Measurements from ENCODE around the gene MOB3A.
A peak's percentile ranks its signal among the peaks of the same experiment; 100 is the strongest.

The MOB3A gene

GRCh38 chr19:2089001-2089711 lies 7.0 kb downstream of the MOB3A start:
- POLR2A ChIA-PET = no interaction called here
- H3K27ac ChIP-seq (ENCODE audit: extremely low read depth, low read depth, low read length) = peak overlapping the region; percentile 43
- TF ChIP-seq ZNF169 (tag by site-specific recombination; IDR thresholded peaks at IDR 0.05) (no peak), ZIC2 (tag by site-specific recombination; IDR thresholded peaks at IDR 0.05) (0 out of 2 replicates have a peak, but pooled peaks have one; percentile 10), ZBTB10 (tag by site-specific recombination; IDR thresholded peaks at IDR 0.05) (0 out of 2 replicates have a peak, but pooled peaks have one; percentile 26), ZBTB20 (tag by site-specific recombination; IDR thresholded peaks at IDR 0.05) (peak; percentile 29; the same call in 1 of the 2 replicates), OSR2 (tag by site-specific recombination; IDR thresholded peaks at IDR 0.05) (0 out of 2 replicates have a peak, but pooled peaks have one; percentile 12), PATZ1 (tag by site-specific recombination; IDR thresholded peaks at IDR 0.05) (0 out of 2 replicates have a peak, but pooled peaks have one; percentile 14), ZNF747 (tag by site-specific recombination; IDR thresholded peaks at IDR 0.05) (no peak), ZNF670 (tag by site-specific recombination; IDR thresholded peaks at IDR 0.05; ENCODE audit: low read depth) (no peak), ZNF514 (tag by site-specific recombination; IDR thresholded peaks at IDR 0.05) (no peak), SP2 (tag by site-specific recombination; IDR thresholded peaks at IDR 0.05) (0 out of 2 replicates have a peak, but pooled peaks have one; percentile 6), GLIS1 (tag by site-specific recombination; IDR thresholded peaks at IDR 0.05) (0 out of 2 replicates have a peak, but pooled peaks have one; percentile 30), ZNF362 (tag by site-specific recombination; IDR thresholded peaks at IDR 0.05) (no peak), ZNF521 (tag by site-specific recombination; IDR thresholded peaks at IDR 0.05) (no peak), ZBTB49 (tag by site-specific recombination; IDR thresholded peaks at IDR 0.05; ENCODE audit: low read depth) (no peak), ZNF146 (tag by site-specific recombination; IDR thresholded peaks at IDR 0.05) (no peak), ELK4 (IDR thresholded peaks at IDR 0.05; ENCODE audit: borderline replicate concordance, low read depth, low read length) (no peak), ZBTB6 (tag by site-specific recombination; IDR thresholded peaks at IDR 0.05) (no peak), GLIS2 (tag by site-specific recombination; IDR thresholded peaks at IDR 0.05) (0 out of 2 replicates have a peak, but pooled peaks have one; percentile 18), ZNF488 (tag by site-specific recombination; IDR thresholded peaks at IDR 0.05) (no peak)

More at GRCh38 chr19:2089001-2089711, 7.0 kb downstream of the MOB3A start:
- peaks cover 4 to 10% of the 10 kb centered on the region in 2 experiments; a peak in 2 of 3 replicates for H3K36me3 ChIP-seq (ENCODE audit: control insufficient read depth in 2 of 2, insufficient read depth in 1 of 2, low read length in 2 of 2)
- no peak overlapping the region for H3K4me3 ChIP-seq (ENCODE audit: low read depth, low read length)
- no peaks in the 10 kb centered on the region for H3K9me3 ChIP-seq (ENCODE audit: control insufficient read depth, insufficient read depth, low read depth, low read length)
- 0 out of 2 replicates have a peak, but pooled peaks cover 4% of the 10 kb centered on the region for H3K4me1 ChIP-seq (ENCODE audit: control insufficient read depth, insufficient read depth, low read length)
- CTCF ChIA-PET = interaction anchor here (1.1 to 1.4 kb wide), 2 partner anchors 159 to 186 kb away, joined by 3 to 6 read pairs; no protein-coding TSS in a partner anchor

Measured in HEK293 (cell line).